NOMO-1 (cell line): ENCODE measurements around the gene OTX1.
"Not testable (repeated sequence)": the region's sequence is repeated elsewhere in the genome, so short reads cannot be mapped to it uniquely, and the experiment has no call there.

ENCODE experiments used
- DNase-seq, 2 experiments: peaks; one replicate each; lab custom pipeline; 2025; ENCODE audit not compliant: unreplicated experiment in 2 of 2; lab: John Stamatoyannopoulos, UW

Gene OTX1

DNA sequence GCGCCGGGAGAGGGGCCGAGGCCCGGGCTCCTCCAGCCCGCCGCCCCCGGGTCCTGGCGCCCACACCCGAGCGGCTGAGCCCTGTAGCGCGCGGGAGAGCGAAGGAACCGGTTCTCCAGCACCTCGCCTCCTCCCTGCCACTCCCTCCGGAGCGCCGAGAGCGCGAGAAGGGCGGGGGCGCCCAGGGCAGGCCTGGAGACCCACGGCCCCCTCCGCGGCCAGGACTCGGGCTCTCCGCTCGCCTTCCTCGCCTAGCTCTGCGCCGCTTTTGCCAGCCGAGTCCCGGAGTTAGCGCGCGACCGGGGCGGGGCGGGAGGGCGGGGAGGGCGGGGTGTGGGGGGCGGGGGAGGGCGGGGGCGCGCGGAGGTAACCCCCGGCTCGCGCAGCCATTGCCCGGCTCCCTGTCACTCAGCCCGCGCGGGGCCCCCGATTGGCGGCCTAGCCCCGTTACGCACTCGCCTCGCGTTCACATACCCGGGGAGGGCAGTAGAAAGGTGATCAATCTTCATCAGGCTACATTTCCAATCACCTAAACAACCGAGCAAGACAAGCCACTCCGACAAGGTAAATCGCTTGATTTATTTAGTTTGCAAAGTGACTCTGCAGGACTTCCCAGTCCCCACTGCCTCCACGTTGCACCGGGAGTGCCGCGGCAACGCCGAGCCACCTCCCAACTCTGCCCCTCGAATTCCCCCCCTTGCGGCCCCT is at the start of gene OTX1:
Gene OTX1, plus strand, starts transcription at position 497 of the 708 bp plus-strand sequence. CDS start 2,161 bp downstream, outside the sequence.
- DNase-seq, result peak; percentile 78 to 86

DNA sequence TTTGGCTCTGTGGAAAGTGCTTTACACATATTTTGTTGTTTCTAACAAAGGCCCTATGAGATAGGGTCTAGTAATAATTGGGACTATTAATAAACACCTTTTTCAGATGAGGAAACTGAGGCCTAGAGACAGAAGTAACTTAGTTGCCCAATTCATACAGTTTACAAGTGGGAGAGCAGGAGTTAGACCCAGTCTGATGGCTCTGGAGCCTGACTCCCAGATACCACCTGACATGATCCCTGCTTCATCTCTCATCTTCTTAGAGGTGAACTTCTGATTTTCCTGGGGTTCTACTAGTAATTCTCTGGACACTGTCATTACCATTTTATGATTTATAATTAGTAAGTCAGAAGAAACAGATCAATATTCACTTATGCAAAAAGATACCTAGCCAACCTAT is 49.1 kb upstream of the OTX1 start:
- no peak for DNase-seq

DNA sequence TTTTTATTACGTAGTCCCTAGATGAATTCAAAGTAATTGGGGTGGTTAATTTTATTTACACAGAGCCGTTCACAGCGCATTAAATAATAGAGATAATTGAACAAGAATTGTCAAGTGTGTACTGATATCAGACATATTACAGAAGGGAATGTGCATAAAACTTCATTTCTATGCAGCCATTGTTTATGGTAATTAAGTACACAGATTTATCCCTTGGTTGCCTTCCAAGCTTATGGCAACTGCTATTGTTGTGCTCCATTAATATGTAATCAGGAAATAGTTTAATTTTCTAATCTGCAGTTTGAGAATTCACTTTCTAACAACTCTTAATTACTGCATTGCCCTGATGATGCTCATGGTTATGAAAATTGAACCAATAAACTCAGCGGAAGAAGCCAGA is 47.3 kb upstream of the OTX1 start:
- DNase-seq, result no peak

DNA sequence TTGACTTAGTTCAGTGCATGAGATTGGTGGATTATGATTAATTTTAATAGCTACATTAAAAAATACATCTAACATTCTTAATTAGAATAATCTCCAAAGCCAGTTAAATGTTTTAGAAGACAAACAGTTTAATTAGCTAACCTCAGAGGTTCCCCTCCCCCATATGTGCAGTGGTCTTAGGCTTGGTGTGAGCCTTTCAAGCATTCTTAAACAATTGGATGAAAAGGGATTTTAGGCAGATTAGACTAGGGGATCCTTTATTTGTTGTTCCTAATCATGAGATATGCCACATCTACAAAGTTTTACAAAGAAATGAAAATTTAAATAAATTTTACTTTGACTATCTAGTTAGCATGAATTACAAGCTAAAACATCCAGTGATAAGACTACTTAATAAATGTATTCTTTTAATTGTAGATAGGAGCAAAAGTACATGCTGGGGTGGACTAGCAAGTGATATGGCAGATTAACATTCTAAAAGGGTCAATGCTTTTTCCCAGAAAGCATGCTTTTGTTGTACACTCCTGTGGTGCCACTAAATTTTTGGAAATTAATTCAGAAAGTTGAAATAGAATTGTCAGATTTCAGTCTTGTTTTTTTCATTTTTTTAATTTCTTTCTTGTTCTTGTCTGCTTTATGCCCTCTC is 42.7 kb upstream of the OTX1 start:
- no peak for DNase-seq

DNA sequence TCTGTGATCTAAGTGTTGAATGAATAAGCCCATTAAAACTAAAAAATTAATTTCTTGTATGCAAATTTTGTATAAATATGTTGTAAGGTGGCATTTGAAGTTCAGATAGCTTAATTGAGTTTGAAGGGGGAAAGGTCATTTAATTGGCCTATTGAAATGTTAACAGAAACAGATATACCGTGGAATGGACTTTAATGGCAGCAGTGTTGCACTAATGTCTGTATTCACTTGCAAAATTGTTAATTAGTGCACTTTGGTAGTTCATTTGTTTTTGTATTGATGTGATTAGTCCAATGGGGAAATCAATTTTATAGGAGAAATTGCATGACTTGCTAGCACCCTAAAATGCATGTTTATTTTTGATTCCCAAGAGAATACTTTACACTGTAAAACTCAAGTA is 41.8 kb upstream of the OTX1 start:
- DNase-seq, result no peak

DNA sequence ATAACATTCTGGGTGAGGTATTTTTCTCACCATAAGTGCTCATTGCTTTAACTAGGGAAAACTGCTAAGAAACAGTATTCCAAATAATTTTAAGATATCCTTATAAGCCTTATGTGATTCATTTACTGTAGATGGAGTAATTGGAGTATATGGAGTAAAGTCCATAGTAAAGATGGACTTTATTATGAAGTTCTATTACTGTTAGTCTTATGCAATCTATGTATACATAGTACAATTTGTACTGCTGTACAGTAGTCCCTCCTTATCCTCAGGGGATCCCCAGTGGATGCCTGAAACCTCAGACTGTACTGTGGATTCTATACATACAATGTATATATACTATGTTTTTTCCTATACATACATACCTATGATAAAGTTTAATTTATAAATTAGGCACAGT is 41.1 kb upstream of the OTX1 start:
- DNase-seq, result no peak

DNA sequence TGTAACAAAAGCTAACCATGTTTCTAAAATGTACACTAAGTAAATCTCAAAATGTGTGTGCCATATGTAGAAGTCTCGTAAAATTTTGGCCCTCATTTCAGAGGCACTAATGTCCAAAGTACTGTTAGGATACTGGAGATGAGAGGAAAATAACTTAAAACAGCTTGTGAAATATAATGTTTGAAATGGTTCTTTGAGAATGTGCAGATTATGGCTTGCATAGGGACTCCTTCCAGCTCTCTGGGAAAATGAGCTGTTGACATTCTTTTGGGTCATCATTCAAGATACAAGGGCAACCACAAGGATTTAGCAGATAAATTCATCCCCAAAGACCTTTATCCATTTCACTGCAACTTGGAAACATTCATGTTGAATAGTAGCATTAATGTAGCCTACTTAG is 38.1 kb upstream of the OTX1 start:
- no peak for DNase-seq

DNA sequence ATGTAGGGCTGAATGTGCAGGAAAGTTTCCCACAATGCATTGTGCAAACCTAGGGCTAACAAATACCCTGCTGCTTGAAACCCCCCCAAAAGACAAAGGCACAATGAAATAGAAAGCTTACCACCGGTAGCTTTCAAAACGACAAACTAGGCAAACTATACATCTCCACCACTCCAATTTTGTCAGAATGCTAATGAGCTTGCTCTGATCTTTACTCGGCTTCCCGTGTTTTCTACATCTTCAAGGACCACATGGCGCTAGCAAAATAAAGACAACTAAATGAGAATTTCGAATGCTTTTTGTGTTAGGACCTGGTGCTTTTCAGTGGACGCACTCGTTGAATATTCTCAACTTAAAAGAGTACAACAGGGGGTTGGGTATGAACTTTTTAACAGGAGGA is 37.2 kb upstream of the OTX1 start:
- DNase-seq, result no peak

DNA sequence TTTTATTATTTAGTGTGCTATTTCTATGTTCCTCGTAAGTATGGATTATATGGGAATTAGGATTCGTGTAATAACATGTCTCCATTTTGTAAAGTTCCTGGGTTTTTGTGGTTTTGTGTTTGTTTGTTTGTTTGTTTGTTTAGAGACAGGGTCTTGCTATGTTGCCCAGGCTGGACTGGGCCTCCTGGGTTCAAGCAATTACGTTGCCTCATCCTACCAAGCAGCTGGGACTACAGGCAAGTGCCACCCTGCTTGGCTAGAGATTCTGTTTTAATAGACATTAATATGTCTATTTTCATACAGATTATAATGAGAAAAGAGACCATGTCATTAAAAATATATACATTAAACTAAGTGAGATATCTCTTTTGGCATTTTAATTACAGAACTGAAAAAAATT is 35.2 kb upstream of the OTX1 start:
- DNase-seq, result no peak

DNA sequence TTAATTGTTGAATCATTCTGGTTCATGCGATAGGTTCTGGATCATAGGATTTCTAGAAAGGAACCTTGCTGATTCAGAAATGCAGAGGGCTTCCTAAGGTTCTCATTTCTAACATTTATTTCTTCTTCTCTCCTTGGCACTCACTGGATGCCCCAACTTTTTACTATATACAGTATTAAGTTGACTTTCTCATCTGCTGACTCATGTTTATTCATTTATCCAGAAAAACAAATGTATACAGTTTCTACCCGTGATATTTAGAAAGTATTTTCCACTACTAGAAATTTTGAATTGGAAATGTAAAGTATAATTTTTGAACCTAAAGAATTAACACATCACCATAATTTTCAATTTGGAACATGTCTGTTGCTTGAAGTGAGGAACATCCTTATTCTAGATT is 32.2 kb upstream of the OTX1 start:
- no peak for DNase-seq

DNA sequence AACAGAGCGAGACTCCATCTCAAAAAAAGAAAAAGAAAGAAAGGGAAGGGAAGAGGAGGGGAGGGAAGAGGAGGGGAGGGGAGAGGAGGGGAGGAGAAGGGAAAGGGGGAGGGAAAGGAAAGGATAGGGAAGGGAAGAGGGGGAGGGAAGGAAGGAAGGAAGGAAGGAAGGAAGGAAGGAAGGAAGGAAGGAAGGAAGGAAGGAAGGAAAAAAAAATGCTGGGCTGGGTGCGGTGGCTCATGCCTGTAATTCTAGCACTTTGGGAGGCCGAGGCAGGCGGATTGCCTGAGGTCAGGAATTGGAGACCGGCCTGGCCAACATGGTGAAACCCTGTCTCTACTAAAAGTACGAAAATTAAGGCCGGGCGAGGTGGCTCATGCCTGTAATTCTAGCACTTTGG is 30.9 kb upstream of the OTX1 start:
- not testable (repeated sequence) for DNase-seq

DNA sequence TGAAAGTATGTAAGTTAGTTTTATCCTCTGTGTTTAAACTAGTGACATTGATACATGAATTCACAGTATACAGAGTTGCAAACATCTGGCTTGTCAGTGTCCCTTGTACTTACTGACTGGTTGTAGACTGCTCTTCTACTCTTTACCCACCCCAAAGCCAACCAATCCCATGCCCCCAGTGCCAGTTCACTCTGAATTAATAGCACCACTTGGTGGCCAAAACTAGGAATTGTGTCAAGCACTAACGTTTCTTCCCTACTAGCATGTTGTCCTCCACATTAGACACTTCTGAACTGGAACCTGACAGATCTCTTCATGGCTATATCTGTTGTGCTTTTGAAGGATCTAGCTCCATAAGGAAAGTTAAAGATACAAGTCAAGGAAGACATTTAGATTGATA is 27.2 kb upstream of the OTX1 start:
- DNase-seq, result peak in 1 of 2 experiments; percentile 17

DNA sequence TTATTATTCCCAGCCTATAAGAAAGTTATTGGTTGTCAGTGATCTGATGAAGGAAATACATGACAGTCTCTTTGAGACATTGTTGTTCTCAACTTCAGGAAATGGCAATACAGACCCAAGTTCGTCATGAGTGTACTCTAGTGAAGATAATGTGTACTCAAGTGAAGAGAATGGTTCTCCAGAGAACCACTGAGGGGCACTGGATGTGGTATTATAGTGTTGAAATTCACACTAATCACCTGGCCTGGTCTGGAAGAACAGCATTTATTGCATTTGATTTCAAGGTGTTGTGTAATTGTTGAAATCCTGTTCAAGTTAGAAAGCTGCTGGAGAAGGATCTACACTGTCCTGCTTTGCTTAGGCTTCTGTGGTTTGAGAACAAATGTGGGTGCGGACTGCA is 23.4 kb upstream of the OTX1 start:
- no peak for DNase-seq

DNA sequence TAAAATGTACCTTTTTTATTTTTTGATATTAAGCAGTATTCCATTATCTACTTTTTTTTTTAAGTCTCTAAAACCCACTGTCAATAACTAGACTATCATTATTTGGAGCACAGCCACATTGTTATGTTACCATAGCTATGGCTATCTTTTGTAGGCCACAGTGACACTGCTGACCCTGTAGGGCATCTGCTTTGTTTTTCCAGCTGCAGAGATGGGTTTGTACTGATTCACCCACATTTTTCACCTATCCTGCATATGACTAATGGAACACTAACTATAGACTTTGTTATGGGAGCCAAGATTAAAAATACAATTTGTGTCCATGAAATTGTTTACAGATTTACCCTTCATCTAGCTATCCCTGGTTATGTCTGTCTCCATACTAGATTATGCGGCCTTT is 21.6 kb upstream of the OTX1 start:
- no peak for DNase-seq

DNA sequence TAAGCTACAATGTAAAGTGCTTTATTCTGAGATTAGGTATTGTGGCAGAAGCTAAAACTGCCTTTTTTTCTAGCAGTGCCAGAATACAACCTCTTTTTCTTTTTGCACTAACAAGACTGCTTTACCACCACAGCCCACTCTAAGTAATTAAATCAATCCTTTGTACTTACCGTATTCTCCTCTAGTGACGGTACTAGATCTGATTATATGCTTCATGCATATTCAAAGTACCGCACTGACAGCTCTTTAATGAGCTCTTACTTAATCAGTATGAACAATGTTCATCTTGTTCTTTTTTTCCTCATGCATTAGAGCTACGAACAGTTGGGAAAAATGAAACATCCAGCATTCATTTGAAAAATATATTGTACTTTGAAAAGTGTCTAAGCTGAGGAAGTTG is 16.1 kb upstream of the OTX1 start:
- no peak for DNase-seq

DNA sequence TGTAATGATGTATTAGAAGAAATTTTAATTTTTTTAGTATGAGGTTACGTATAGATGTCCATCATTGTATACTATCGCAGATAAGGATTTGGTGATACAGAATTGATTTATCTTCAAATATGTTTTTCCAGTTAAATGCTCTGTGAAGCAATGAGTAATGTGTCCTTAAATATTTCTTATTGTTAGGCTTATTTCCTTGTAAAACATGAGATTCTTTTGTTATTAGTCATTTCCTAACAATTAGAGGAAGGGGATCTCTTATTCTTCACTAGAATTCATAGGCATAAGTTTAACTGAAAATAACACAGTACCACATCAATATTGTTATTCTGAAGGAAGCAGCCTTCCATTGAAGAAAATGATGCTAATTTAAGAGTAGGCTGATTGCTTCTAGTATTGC is 15.5 kb upstream of the OTX1 start:
- DNase-seq, result no peak

DNA sequence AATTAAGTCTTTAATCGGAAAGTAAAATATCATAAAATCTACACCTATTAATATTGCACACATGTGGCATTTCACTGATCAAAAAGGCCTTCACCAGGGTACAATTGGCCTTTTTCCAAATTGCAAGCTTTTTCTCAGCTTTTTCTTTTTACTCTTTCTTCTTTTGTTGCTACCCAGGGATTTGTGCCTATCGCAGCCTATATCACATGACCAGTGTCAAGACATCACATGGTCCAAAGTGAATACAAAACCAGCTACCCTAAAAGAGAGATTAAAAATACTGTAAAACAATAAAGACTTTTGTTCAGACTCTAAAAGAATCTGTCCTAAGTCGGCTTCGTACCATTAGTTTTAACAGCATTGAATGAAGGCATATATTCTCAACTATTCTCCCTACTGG is 15.0 kb upstream of the OTX1 start:
- DNase-seq, result no peak

DNA sequence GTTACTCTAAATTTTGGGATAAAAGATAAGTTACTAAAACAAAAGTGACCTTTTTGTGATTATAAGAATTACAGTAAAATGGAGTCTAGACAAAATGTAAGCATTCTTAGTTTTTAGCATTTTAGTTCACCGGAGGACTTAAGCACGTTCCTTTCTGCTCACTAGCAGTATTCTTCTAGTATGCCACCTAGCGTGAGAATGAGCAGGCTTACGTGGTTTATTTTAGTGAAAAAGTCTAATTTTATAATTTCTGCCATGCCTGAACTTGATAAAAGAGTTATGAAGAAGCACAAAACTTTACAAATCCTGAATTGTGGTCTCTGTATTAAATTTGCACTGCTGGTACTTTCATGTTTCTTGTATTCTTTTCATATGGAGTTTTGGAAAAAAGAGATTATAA is 12.6 kb upstream of the OTX1 start:
- no peak for DNase-seq

DNA sequence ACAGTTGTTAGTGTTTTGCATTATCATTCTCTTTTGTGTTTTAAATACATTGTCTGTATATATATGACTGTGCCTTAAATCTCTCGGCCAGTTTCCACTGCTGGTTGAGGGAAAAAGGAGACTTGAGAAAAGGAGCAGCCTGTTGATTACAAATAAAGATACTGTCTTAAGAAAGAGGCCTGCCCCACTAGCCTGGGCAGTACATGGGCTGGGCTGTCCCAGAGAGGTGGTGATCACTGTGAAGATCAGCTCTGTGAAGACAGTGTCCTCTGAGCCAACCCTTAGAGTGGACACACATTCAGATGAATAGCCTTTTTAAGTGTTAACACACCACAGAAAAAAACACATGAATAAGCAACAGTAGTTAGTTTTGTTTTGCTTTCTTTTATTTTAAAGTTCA is 10.0 kb upstream of the OTX1 start:
- DNase-seq, result no peak

DNA sequence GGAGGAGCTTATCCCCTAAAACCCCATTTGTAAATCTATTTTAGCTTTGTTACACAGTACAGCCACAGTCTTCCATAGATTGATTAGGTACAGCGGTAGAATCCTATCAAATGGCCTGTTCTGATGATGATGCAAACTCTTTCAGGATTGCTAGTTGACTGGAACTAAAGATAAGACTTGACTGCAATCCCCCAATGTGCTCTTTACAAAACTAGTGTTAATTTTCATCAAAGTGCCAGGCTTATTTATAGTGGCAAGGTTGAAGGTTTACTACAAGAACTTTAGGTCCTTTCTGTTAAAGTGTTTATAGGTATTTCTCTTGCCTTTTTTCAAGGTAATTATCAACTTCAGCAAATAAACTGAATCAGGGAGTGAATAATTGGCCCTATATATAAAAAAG is 9.0 kb upstream of the OTX1 start:
- no peak for DNase-seq

DNA sequence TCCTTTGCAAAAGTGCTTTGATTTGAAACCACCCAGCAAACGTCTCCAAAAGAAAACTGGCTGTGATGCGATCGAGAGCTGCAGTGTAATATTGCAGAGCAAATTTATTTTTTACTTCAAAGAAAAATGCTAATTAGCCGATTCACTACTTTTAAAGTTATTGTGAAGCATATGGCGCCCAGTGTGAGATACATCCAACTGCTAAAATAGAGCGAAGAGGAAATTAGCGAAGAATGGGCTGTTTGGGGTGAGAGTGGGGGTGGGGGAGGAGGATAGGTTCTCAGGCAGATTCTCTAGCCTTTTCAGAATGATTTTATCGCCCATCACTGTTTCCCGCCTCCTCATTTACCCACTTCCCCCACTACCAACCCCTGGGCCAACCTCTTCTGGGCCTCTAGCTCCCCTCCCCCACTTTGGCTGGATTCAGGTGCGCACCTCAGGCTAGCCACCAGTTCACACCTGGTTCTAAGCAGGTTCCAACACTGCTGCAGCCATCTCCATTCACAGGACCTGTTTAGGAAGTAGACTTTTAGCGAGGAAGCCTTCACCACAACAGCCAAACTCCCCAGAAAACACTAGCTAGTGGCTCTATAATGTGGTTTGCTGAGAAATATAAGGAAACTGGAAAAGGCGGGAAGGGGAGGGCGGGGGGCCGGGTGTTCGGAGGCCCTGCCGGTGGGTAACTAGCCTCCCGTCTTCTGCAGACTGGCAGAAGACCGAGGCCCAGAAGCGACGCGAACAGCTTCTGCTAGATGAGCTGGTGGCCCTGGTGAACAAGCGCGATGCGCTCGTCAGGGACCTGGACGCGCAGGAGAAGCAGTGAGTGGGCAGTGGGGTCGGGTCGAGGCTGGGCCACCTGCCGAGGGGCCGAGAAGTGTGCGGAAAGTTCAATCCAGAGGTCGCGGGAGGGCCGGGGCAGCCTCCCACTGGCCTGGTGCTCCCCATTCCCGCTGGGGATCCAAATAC is 6.0 kb upstream of the OTX1 start:
- DNase-seq, result no peak

DNA sequence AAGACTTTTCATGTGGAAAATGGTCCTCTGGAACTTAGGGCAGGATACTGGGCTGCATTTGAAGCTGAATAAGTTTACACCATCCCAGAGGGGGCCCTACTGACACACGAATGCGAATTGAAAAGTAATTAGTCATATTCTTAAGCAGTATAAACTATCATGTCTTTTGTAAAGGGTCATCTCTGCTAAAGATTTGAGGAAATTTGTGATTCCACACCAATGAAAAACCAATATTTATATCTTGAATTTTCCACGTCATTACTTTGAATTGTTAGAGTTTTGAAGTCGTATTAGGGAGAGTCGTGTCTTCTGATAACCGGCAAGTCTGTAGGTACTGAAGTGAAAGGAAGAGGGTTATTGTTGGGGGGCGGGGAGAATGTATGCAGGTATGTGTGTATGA is 4.1 kb upstream of the OTX1 start:
- DNase-seq, result no peak
